HepG2 (cell line): Measurements from ENCODE around the gene ZFR. TPM values are rescaled to one million over a fixed set of nuclear protein-coding genes. Genes with fewer than 3 reads are reported as not detected.

Source experiments
- ATAD3A ChIP-seq: sonication (generic); formaldehyde crosslinking; IDR thresholded peaks from 2 replicates; pipeline ENCODE4 v1.4.0; 2020; ENCODE audit warnings: missing genetic modification reagents
- ETV5 ChIP-seq: IDR thresholded peaks from 2 replicates; pipeline ENCODE4 v1.6.1; 2018; ENCODE audit warnings: missing biosample characterization, missing genetic modification reagents, inconsistent platforms, borderline replicate concordance
- FOXO1 ChIP-seq: sonication (generic); formaldehyde crosslinking; IDR thresholded peaks from 2 replicates; pipeline ENCODE4 v1.4.0; 2020; ENCODE audit warnings: missing genetic modification reagents
- HMG20B ChIP-seq: conservative IDR thresholded peaks from 2 replicates; pipeline ENCODE4 v1.6.1; 2016; ENCODE audit warnings: missing genetic modification reagents, missing compliant biosample characterization
- MTA3 ChIP-seq: sonication (generic); formaldehyde crosslinking; IDR thresholded peaks from 2 replicates; pipeline ENCODE4 v1.4.0; 2020; ENCODE audit warnings: missing genetic modification reagents
- PHF8 ChIP-seq: sonication (generic); formaldehyde crosslinking; IDR thresholded peaks from 2 replicates; pipeline ENCODE4 v1.5.0; 2020; ENCODE audit warnings: missing genetic modification reagents
- UBTF ChIP-seq: sonication (generic); formaldehyde crosslinking; IDR thresholded peaks from 2 replicates; pipeline ENCODE4 v1.4.0; 2020; ENCODE audit warnings: mild to moderate bottlenecking, missing genetic modification reagents
- ZNF382 ChIP-seq: sonication (generic); formaldehyde crosslinking; IDR thresholded peaks from 2 replicates; pipeline ENCODE4 v1.5.0; 2020; ENCODE audit warnings: missing genetic modification reagents, mild to moderate bottlenecking, borderline replicate concordance
- ZNF407 ChIP-seq: sonication (generic); formaldehyde crosslinking; IDR thresholded peaks from one replicate; pipeline ENCODE4 v1.5.1; 2020; ENCODE audit warnings: mild to moderate bottlenecking, missing genetic modification reagents; ENCODE audit errors: not compliant biosample characterization
- ZNF770 ChIP-seq: sonication (generic); formaldehyde crosslinking; IDR thresholded peaks from 2 replicates; pipeline ENCODE4 v1.5.0; 2020; ENCODE audit warnings: mild to moderate bottlenecking, missing genetic modification reagents
- ZSCAN9 ChIP-seq: IDR thresholded peaks from 2 replicates; pipeline ENCODE4 v1.6.1; 2016; ENCODE audit warnings: borderline replicate concordance
- polyA plus RNA-seq, 8 experiments: library from polyadenylated mRNA; depleted of rRNA in 3 of 8; stranded (reverse) in 7 of 8; unstranded in 1 of 8; fragments of >200 nt; fragmentation: Illumina TruSeq in 4 of 8; extraction: Trizol in 4 of 8; gene quantifications; 2 replicates each; pipeline versions ENCODE4 v1.2.1 to v1.2.3, GENCODE V29; 2011 to 2016; ENCODE audit warnings: low read depth in 4 of 8, missing spikeins in 1 of 8, mixed read lengths in 1 of 8; ENCODE audit not compliant: insufficient read depth in 1 of 8
- total RNA-seq, 5 experiments: library from RNA; depleted of rRNA; stranded (reverse); fragments of >200 nt; fragmentation: Illumina TruSeq; extraction: Trizol; gene quantifications; 2 replicates each; pipeline ENCODE4 v1.2.3, GENCODE V29; 2016; ENCODE audit warnings: low read depth in 1 of 5
- TF ChIP-seq, protein P1 (sequence below): sonication (generic); formaldehyde crosslinking; IDR thresholded peaks from 2 replicates; pipeline ENCODE4 v1.5.0; 2020; ENCODE audit warnings: missing genetic modification reagents

The ZFR gene
- total and polyA plus RNA-seq, 2 of the 13 experiments (the other 11 are each of a cell fraction or from before 2014, with no cell fraction given), result 89.0 to 92.8 TPM

GRCh38 chr5:32312595-32313332, 131.8 kb downstream of the ZFR start, which contains the start of gene MTMR12 (continued):
- TF ChIP-seq, protein P1, sequence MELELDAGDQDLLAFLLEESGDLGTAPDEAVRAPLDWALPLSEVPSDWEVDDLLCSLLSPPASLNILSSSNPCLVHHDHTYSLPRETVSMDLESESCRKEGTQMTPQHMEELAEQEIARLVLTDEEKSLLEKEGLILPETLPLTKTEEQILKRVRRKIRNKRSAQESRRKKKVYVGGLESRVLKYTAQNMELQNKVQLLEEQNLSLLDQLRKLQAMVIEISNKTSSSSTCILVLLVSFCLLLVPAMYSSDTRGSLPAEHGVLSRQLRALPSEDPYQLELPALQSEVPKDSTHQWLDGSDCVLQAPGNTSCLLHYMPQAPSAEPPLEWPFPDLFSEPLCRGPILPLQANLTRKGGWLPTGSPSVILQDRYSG (CRISPR knock-in tag), result no peak; the same call in 1 of the 2 replicates
- 0 out of 2 replicates have a peak, but pooled peaks have one; percentile 34 for TF ChIP-seq HMG20B (CRISPR knock-in tag)
- TF ChIP-seq ZNF382, result no peak
- no peak for TF ChIP-seq MTA3 (CRISPR knock-in tag)
- peak; percentile 77; the same call in 1 of the 2 replicates for TF ChIP-seq UBTF (CRISPR knock-in tag)
- TF ChIP-seq ATAD3A (CRISPR knock-in tag), result no peak
- peak; percentile 66 for TF ChIP-seq PHF8 (CRISPR knock-in tag)
- no peak; the same call in 1 of the 2 replicates for TF ChIP-seq ZSCAN9 (CRISPR knock-in tag)
- TF ChIP-seq ZNF407 (CRISPR knock-in tag), result no peak
- TF ChIP-seq ETV5 (CRISPR knock-in tag), result no peak; the same call in 1 of the 2 replicates
- no peak; the same call in 1 of the 2 replicates for TF ChIP-seq FOXO1
- no peak for TF ChIP-seq ZNF770
